ENCODE measurements around the gene IRX3. TPM values are rescaled to one million over a fixed set of nuclear protein-coding genes. Genes with fewer than 3 reads are reported as not detected.

Gene IRX3
- not detected for total RNA-seq
- polyA plus RNA-seq: not detected

- Mint-ChIP-seq H3K27me3 (peaks cover 35 to 50% of the 10 kb centered on the region in 2 donors), H3K4me3 (peak within 1 kb of the TSS; percentile 60 to 80 (median 68)), H3K27ac (peak within 1 kb of the TSS in 1 of 7 donors; percentile 38), H3K4me1 (peaks cover 18 to 43% (median 29%) of the 10 kb centered on the region in 4 donors), H3K36me3 (no peaks in the 10 kb centered on the region), H3K9me3 (no peaks in the 10 kb centered on the region)
- Histone ChIP-seq H3K9me3 (ENCODE audit: control insufficient read depth in 1 of 2, low read length in 2 of 2) (no peaks in the 10 kb centered on the region), H3K27me3 (ENCODE audit: insufficient read depth, low read length) (no peaks in the 10 kb centered on the region), H3K36me3 (ENCODE audit: insufficient read depth, low read length) (no peaks in the 10 kb centered on the region), H3K27ac (ENCODE audit: low read depth, low read length) (no peak within 1 kb of the TSS), H3K4me1 (ENCODE audit: insufficient read depth, low read length) (no peaks in the 10 kb centered on the region), H3K4me3 (ENCODE audit: low read length in 2 of 2) (no peak within 1 kb of the TSS)
- no peak for DNase-seq
- ChIA-PET POLR2A (ENCODE audit: partially characterized antibody) (no interaction called here), CTCF (ENCODE audit: partially characterized antibody) (no interaction called here)
- intact Hi-C loops (cut with micrococcal nuclease): no loop called here
Measured at GRCh38 chr16:54286366-54287130, at the start of gene IRX3. Gene IRX3, minus strand, starts transcription at chr16:54286787. Its CDS starts 737 bp downstream, at chr16:54286050.

DNA sequence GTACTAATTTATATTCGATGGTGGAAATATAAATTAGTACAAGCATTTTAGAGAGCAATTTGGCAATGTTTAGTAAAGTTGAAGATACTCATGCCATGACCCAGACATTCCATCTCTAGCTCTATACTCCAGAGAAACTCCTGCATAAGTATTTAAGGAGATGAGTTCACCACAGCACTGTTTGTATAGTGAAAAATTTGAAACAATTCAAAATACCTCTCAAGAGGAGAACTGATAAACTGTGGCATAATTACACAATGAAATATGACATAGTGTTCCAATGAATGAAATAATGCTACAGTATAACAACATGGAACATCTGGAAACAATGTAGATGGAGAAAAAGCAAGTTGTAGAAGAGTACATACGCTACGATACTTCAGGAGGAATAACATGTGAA is 48.6 kb upstream of the IRX3 start:
- POLR2A ChIA-PET (ENCODE audit: partially characterized antibody): no interaction called here
- Histone ChIP-seq H3K4me3 (ENCODE audit: low read length in 2 of 2) (no peak overlapping the region), H3K27ac (ENCODE audit: low read depth, low read length) (no peak overlapping the region), H3K4me1 (ENCODE audit: insufficient read depth, low read length) (no peaks in the 10 kb centered on the region), H3K36me3 (ENCODE audit: insufficient read depth, low read length) (no peaks in the 10 kb centered on the region), H3K9me3 (ENCODE audit: control insufficient read depth in 1 of 2, low read length in 2 of 2) (no peaks in the 10 kb centered on the region), H3K27me3 (ENCODE audit: insufficient read depth, low read length) (no peaks in the 10 kb centered on the region)
- CTCF ChIA-PET (ENCODE audit: partially characterized antibody): no interaction called here
- Mint-ChIP-seq H3K4me3 (no peak overlapping the region), H3K36me3 (no peaks in the 10 kb centered on the region), H3K9me3 (no peaks in the 10 kb centered on the region), H3K4me1 (no peaks in the 10 kb centered on the region), H3K27me3 (peaks cover 8 to 19% of the 10 kb centered on the region in 2 donors), H3K27ac (no peak overlapping the region)
- intact Hi-C loops (cut with micrococcal nuclease): no loop called here
- DNase-seq: no peak

- Mint-ChIP-seq H3K4me1 (no peaks in the 10 kb centered on the region), H3K36me3 (no peaks in the 10 kb centered on the region)
- no peak for DNase-seq
Measured at GRCh38 chr16:54334208-54334607, 47.6 kb upstream of the IRX3 start.

DNA sequence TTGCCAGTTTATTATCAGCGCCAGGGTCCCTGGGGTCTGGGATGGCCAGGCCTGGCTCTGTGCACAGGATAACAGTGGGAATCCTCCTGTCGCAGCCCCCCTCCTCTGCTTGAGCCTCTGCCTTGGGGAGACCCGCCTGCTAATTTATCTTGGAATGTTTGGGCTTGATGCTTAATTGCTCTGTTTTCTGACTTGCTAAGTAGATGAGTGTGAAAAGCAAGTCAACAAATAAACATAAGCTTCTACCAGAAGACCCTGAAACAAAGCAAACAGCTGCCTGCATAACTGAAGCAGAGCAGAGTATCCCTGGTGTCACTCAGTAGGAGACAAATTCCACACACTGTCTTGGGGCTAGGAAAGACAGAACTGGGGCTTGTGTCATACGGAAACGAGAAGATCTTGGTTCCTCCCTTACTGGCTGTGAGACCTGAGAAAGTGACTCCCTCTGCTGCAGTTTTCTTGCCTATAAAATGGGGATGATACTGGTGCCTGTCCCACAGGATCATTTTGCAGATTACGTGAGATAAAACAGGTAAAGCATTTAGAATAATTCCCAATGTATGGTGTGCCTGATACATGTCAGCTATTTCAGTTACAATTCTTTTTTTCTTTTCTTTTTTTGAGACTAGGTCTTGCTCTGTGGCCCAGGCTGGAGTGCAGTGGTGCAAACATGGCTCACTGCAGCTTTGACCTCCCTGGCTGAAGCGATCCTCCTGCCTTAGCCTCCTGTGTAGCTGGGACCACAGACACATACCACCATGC is 44.8 kb upstream of the IRX3 start:
- no peaks in the 10 kb centered on the region for H3K9me3 Mint-ChIP-seq
- no peak overlapping the region for H3K27ac Mint-ChIP-seq
- H3K4me3 Mint-ChIP-seq: no peak overlapping the region
- no peaks in the 10 kb centered on the region for H3K9me3 ChIP-seq (ENCODE audit: control insufficient read depth in 1 of 2, low read length in 2 of 2)
- ChIA-PET POLR2A (ENCODE audit: partially characterized antibody) (no interaction called here), CTCF (ENCODE audit: partially characterized antibody) (no interaction called here)
- H3K4me3 ChIP-seq (ENCODE audit: low read length in 2 of 2): no peak overlapping the region
- intact Hi-C loops (cut with micrococcal nuclease): no loop called here
- H3K27me3 Mint-ChIP-seq: peaks cover 14 to 17% of the 10 kb centered on the region in 2 donors
- no peak for DNase-seq
- no peaks in the 10 kb centered on the region for H3K36me3 ChIP-seq (ENCODE audit: insufficient read depth, low read length)
- no peaks in the 10 kb centered on the region for H3K27me3 ChIP-seq (ENCODE audit: insufficient read depth, low read length)
- no peaks in the 10 kb centered on the region for H3K4me1 ChIP-seq (ENCODE audit: insufficient read depth, low read length)
- no peaks in the 10 kb centered on the region for H3K36me3 Mint-ChIP-seq
- H3K27ac ChIP-seq (ENCODE audit: low read depth, low read length): no peak overlapping the region
- no peaks in the 10 kb centered on the region for H3K4me1 Mint-ChIP-seq

More at GRCh38 chr16:54334208-54334607, 47.6 kb upstream of the IRX3 start:
- intact Hi-C loops (cut with micrococcal nuclease): no loop called here
- ChIA-PET CTCF (ENCODE audit: partially characterized antibody) (interaction anchor here (0.7 kb wide), 1 partner anchor 614 kb away, joined by 3 read pairs; no protein-coding TSS in a partner anchor), POLR2A (ENCODE audit: partially characterized antibody) (no interaction called here)
- H3K27ac ChIP-seq (ENCODE audit: low read depth, low read length): no peak overlapping the region
- H3K27me3 ChIP-seq (ENCODE audit: insufficient read depth, low read length): no peaks in the 10 kb centered on the region
- no peak overlapping the region for H3K4me3 ChIP-seq (ENCODE audit: low read length in 2 of 2)
- H3K4me3 Mint-ChIP-seq: no peak overlapping the region
- no peaks in the 10 kb centered on the region for H3K9me3 Mint-ChIP-seq
- peaks cover 12 to 19% of the 10 kb centered on the region in 2 donors for H3K27me3 Mint-ChIP-seq
- no peaks in the 10 kb centered on the region for H3K9me3 ChIP-seq (ENCODE audit: control insufficient read depth in 1 of 2, low read length in 2 of 2)
- H3K27ac Mint-ChIP-seq: no peak overlapping the region
- H3K4me1 ChIP-seq (ENCODE audit: insufficient read depth, low read length): no peaks in the 10 kb centered on the region
- H3K36me3 ChIP-seq (ENCODE audit: insufficient read depth, low read length): no peaks in the 10 kb centered on the region

GRCh38 chr16:54327609-54328008 is 41.0 kb upstream of the IRX3 start:
- H3K4me3 Mint-ChIP-seq: no peak overlapping the region
- Histone ChIP-seq H3K27me3 (ENCODE audit: insufficient read depth, low read length) (no peaks in the 10 kb centered on the region), H3K27ac (ENCODE audit: low read depth, low read length) (no peak overlapping the region), H3K4me3 (ENCODE audit: low read length in 2 of 2) (no peak overlapping the region), H3K36me3 (ENCODE audit: insufficient read depth, low read length) (no peaks in the 10 kb centered on the region), H3K4me1 (ENCODE audit: insufficient read depth, low read length) (no peaks in the 10 kb centered on the region), H3K9me3 (ENCODE audit: control insufficient read depth in 1 of 2, low read length in 2 of 2) (no peaks in the 10 kb centered on the region)
- H3K27me3 Mint-ChIP-seq: peaks cover 8 to 16% of the 10 kb centered on the region in 2 donors
- no peak for DNase-seq
- intact Hi-C loops (cut with micrococcal nuclease): no loop called here
- H3K27ac Mint-ChIP-seq: no peak overlapping the region
- H3K4me1 Mint-ChIP-seq: no peaks in the 10 kb centered on the region
- ChIA-PET CTCF (ENCODE audit: partially characterized antibody) (no interaction called here), POLR2A (ENCODE audit: partially characterized antibody) (no interaction called here)
- H3K36me3 Mint-ChIP-seq: no peaks in the 10 kb centered on the region
- no peaks in the 10 kb centered on the region for H3K9me3 Mint-ChIP-seq

GRCh38 chr16:54326266-54326662 is 39.7 kb upstream of the IRX3 start:
- DNase-seq: no peak
- no peaks in the 10 kb centered on the region for H3K4me1 Mint-ChIP-seq
- no peak overlapping the region for H3K27ac Mint-ChIP-seq
- Histone ChIP-seq H3K4me3 (ENCODE audit: low read length in 2 of 2) (no peak overlapping the region), H3K27ac (ENCODE audit: low read depth, low read length) (no peak overlapping the region), H3K4me1 (ENCODE audit: insufficient read depth, low read length) (no peaks in the 10 kb centered on the region), H3K27me3 (ENCODE audit: insufficient read depth, low read length) (no peaks in the 10 kb centered on the region), H3K9me3 (ENCODE audit: control insufficient read depth in 1 of 2, low read length in 2 of 2) (no peaks in the 10 kb centered on the region), H3K36me3 (ENCODE audit: insufficient read depth, low read length) (no peaks in the 10 kb centered on the region)
- CTCF ChIA-PET (ENCODE audit: partially characterized antibody): no interaction called here
- intact Hi-C loops (cut with micrococcal nuclease): no loop called here
- H3K4me3 Mint-ChIP-seq: no peak overlapping the region
- no peaks in the 10 kb centered on the region for H3K36me3 Mint-ChIP-seq
- no peaks in the 10 kb centered on the region for H3K9me3 Mint-ChIP-seq
- H3K27me3 Mint-ChIP-seq: peaks cover 7 to 15% of the 10 kb centered on the region in 2 donors
- POLR2A ChIA-PET (ENCODE audit: partially characterized antibody): no interaction called here

- Histone ChIP-seq H3K27ac (ENCODE audit: low read depth, low read length) (no peak overlapping the region), H3K9me3 (ENCODE audit: control insufficient read depth in 1 of 2, low read length in 2 of 2) (no peaks in the 10 kb centered on the region), H3K27me3 (ENCODE audit: insufficient read depth, low read length) (no peaks in the 10 kb centered on the region), H3K4me1 (ENCODE audit: insufficient read depth, low read length) (no peaks in the 10 kb centered on the region), H3K36me3 (ENCODE audit: insufficient read depth, low read length) (no peaks in the 10 kb centered on the region), H3K4me3 (ENCODE audit: low read length in 2 of 2) (no peak overlapping the region)
- Mint-ChIP-seq H3K4me3 (no peak overlapping the region), H3K36me3 (no peaks in the 10 kb centered on the region), H3K27me3 (peaks cover 6 to 11% of the 10 kb centered on the region in 2 donors), H3K27ac (no peak overlapping the region), H3K9me3 (no peaks in the 10 kb centered on the region), H3K4me1 (no peaks in the 10 kb centered on the region)
- ChIA-PET CTCF (ENCODE audit: partially characterized antibody) (no interaction called here), POLR2A (ENCODE audit: partially characterized antibody) (no interaction called here)
- DNase-seq: no peak
- intact Hi-C loops (cut with micrococcal nuclease): no loop called here
Measured at GRCh38 chr16:54325616-54326265, 39.2 kb upstream of the IRX3 start.
